Loucy (cell line): ENCODE data around the gene IFT122.

Source experiments
- H2AFZ ChIP-seq: fragments of 200-600 bp; sonication (generic); 2 replicates; pipeline ENCODE4 v1.6.0; 2016; ENCODE audit warnings: antibody characterized with exemption, mild to moderate bottlenecking, low read length, moderate library complexity
- H3F3A ChIP-seq: fragments of 200-600 bp; 2 replicates; pipeline ENCODE4 v1.6.0; 2016; ENCODE audit warnings: antibody characterized with exemption, low read depth, mild to moderate bottlenecking
- H3K27me3 ChIP-seq: fragments of 200-600 bp; sonication (generic); 2 replicates; pipeline ENCODE4 v1.6.1; 2014; ENCODE audit warnings: low read length, mild to moderate bottlenecking; ENCODE audit not compliant: insufficient read depth, poor library complexity, severe bottlenecking
- H3K36me3 ChIP-seq: fragments of 200-600 bp; sonication (generic); 2 replicates; pipeline ENCODE4 v1.6.1; 2016; ENCODE audit warnings: low read length; ENCODE audit not compliant: insufficient read depth
- H3K4me1 ChIP-seq: fragments of 200-600 bp; sonication (generic); 2 replicates; pipeline ENCODE4 v1.5.1; 2014; ENCODE audit warnings: low read length, mild to moderate bottlenecking; ENCODE audit not compliant: insufficient read depth, poor library complexity, severe bottlenecking
- H3K4me2 ChIP-seq: fragments of 200-600 bp; sonication (generic); 2 replicates; pipeline ENCODE4 v1.6.0; 2014; ENCODE audit warnings: antibody characterized with exemption, low read length, low read depth, mild to moderate bottlenecking; ENCODE audit not compliant: poor library complexity, severe bottlenecking
- H3K4me3 ChIP-seq: fragments of 200-600 bp; sonication (generic); 2 replicates; pipeline ENCODE4 v1.5.1; 2014; ENCODE audit warnings: low read length, mild to moderate bottlenecking, mixed read lengths; ENCODE audit not compliant: poor library complexity, severe bottlenecking
- H3K79me2 ChIP-seq: fragments of 200-600 bp; sonication (generic); 2 replicates; pipeline ENCODE4 v1.6.1; 2014; ENCODE audit warnings: low read length; ENCODE audit not compliant: insufficient read depth
- H3K9ac ChIP-seq: fragments of 200-600 bp; sonication (generic); 2 replicates; pipeline ENCODE4 v1.6.0; 2014; ENCODE audit warnings: mild to moderate bottlenecking, low read depth, low read length, moderate library complexity; ENCODE audit not compliant: poor library complexity, severe bottlenecking
- H3K9me2 ChIP-seq: fragments of 200-600 bp; sonication (generic); replicated peaks from 2 replicates; pipeline ENCODE4 v1.6.1; 2016; ENCODE audit warnings: low read depth, low read length, mixed read lengths
- H3K9me3 ChIP-seq: fragments of 200-600 bp; sonication (generic); 2 replicates; pipeline ENCODE4 v1.6.1; 2014; ENCODE audit warnings: mild to moderate bottlenecking, antibody characterized with exemption, low read length, low read depth; ENCODE audit not compliant: insufficient read depth
- H4K20me1 ChIP-seq: fragments of 200-600 bp; sonication (generic); 2 replicates; pipeline ENCODE4 v1.6.0; 2014; ENCODE audit warnings: antibody characterized with exemption, low read length, mild to moderate bottlenecking; ENCODE audit not compliant: insufficient read depth, poor library complexity, severe bottlenecking
- EZH2phosphoT487 ChIP-seq: fragments of 200-600 bp; IDR thresholded peaks from 2 replicates; pipeline ENCODE4 v1.6.1; 2018; ENCODE audit warnings: antibody characterized with exemption, mild to moderate bottlenecking, moderate library complexity, borderline replicate concordance
- TF ChIP-seq, protein P1 (sequence below): fragments of 200-600 bp; sonication (generic); conservative IDR thresholded peaks from 2 replicates; pipeline ENCODE4 v1.5.1; 2014; ENCODE audit warnings: mild to moderate bottlenecking, antibody characterized with exemption, low read length

IFT122 gene

DNA sequence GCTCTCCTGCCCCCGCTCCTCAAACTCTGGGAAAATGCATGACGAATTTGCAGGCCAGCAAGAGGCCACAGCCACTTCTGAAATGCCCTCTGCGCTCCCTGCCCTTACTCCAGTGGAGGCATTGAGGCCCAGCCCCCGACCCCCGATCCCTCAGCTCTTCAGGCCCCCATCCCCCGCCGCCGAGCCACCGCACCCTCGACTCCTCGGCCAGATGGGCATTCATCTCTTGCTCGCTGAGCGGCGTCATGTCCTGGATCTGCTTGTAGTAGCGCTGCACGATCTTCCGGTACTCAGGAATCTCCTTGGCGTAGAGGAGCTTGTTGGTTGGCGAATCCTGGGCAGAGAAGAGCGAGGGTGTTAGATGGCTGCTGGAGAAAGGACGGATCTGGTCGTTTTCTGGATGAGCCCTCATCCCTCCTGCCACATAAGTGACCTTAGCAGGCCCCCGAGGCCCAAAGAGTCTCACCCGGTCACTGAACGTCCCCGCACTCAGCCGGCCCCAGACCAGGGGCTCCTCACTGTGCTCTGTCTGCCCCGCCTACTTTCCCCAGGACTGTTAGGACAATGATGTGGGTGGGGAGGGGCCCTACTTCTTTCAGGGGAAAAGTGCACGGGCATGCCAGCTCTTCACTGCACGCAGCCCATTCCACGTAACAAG is 117.0 kb downstream of the IFT122 start:
- H2AFZ ChIP-seq: no peak overlapping the region

GRCh38 chr3:129557548-129557894 is 117.5 kb downstream of the IFT122 start:
- H3K4me1 ChIP-seq: peaks cover 15% of the 10 kb centered on the region

More for the DNA sequence above, 117.0 kb downstream of the IFT122 start:
- Histone ChIP-seq H3K4me2 (no peak overlapping the region), H4K20me1 (no peaks in the 10 kb centered on the region), H3K4me1 (peaks cover 15% of the 10 kb centered on the region), H3K27me3 (no peaks in the 10 kb centered on the region), H3K9me3 (no peaks in the 10 kb centered on the region), H3K4me3 (no peak overlapping the region), H3K9me2 (no peaks in the 10 kb centered on the region), H3F3A (no peaks in the 10 kb centered on the region), H3K79me2 (no peaks in the 10 kb centered on the region), H3K36me3 (peaks cover 23% of the 10 kb centered on the region; the same call in 1 of the 2 replicates), H3K9ac (no peak overlapping the region)
- no peak for TF ChIP-seq EZH2phosphoT487
- TF ChIP-seq, protein P1, sequence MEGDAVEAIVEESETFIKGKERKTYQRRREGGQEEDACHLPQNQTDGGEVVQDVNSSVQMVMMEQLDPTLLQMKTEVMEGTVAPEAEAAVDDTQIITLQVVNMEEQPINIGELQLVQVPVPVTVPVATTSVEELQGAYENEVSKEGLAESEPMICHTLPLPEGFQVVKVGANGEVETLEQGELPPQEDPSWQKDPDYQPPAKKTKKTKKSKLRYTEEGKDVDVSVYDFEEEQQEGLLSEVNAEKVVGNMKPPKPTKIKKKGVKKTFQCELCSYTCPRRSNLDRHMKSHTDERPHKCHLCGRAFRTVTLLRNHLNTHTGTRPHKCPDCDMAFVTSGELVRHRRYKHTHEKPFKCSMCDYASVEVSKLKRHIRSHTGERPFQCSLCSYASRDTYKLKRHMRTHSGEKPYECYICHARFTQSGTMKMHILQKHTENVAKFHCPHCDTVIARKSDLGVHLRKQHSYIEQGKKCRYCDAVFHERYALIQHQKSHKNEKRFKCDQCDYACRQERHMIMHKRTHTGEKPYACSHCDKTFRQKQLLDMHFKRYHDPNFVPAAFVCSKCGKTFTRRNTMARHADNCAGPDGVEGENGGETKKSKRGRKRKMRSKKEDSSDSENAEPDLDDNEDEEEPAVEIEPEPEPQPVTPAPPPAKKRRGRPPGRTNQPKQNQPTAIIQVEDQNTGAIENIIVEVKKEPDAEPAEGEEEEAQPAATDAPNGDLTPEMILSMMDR: no peak

DNA sequence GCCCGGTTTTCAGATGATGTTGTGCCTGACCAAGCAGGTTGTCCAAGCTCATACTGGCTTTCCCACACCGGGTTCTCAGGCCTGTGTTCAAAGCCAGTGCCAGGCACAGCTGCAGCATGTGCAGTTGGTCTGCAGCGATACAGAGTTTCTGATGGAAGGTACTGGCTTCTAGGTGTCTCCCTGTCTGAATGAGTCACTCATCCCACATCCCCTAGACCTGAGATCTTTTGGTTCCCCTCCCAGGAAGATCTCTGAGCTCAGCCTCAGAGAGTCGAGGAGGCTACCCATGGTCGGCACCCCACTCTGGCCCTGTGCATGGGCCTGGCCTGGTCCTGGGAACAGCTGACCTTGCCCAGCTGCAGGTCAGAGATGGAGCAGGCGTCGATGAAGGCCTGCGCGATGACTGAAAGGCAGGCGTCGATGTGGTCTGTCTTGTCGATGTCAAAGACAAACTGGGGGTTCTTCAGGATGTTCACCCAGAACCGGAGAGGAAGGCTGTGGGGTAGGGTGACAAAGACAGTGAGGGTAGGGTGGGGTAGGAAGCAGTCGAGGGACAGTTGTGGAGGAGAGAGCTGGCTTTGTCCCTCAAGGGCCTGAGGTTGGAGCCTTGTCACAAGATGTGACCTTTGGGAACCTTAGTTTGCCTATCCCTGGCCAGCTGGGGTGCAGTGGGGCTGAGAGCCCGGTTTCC is 118.2 kb downstream of the IFT122 start:
- H3K4me3 ChIP-seq: no peak overlapping the region
- H2AFZ ChIP-seq: no peak overlapping the region
- H4K20me1 ChIP-seq: no peaks in the 10 kb centered on the region
- no peaks in the 10 kb centered on the region for H3K27me3 ChIP-seq
- no peak for TF ChIP-seq EZH2phosphoT487
- TF ChIP-seq, protein P1: no peak
- H3K4me1 ChIP-seq: peaks cover 15% of the 10 kb centered on the region
- no peaks in the 10 kb centered on the region for H3F3A ChIP-seq
- peak overlapping the region; percentile 7 for H3K9ac ChIP-seq
- no peaks in the 10 kb centered on the region for H3K9me3 ChIP-seq
- H3K9me2 ChIP-seq: no peaks in the 10 kb centered on the region
- H3K4me2 ChIP-seq: peak overlapping the region; percentile 22
- H3K36me3 ChIP-seq: peaks cover 26% of the 10 kb centered on the region; the same call in 1 of the 2 replicates
- no peaks in the 10 kb centered on the region for H3K79me2 ChIP-seq

More at GRCh38 chr3:129557548-129557894, 117.5 kb downstream of the IFT122 start:
- no peak overlapping the region for H3K4me2 ChIP-seq
- no peak overlapping the region for H3K4me3 ChIP-seq
- no peaks in the 10 kb centered on the region for H3K79me2 ChIP-seq
- no peaks in the 10 kb centered on the region for H3K9me2 ChIP-seq
- TF ChIP-seq, protein P1: no peak
- H3F3A ChIP-seq: no peaks in the 10 kb centered on the region
- no peak overlapping the region for H3K9ac ChIP-seq
- peaks cover 23% of the 10 kb centered on the region; the same call in 1 of the 2 replicates for H3K36me3 ChIP-seq
- H4K20me1 ChIP-seq: no peaks in the 10 kb centered on the region
- H2AFZ ChIP-seq: no peak overlapping the region
- no peaks in the 10 kb centered on the region for H3K27me3 ChIP-seq
- H3K9me3 ChIP-seq: no peaks in the 10 kb centered on the region
